ENCODE measurements around the gene IRF2BPL.

DNA sequence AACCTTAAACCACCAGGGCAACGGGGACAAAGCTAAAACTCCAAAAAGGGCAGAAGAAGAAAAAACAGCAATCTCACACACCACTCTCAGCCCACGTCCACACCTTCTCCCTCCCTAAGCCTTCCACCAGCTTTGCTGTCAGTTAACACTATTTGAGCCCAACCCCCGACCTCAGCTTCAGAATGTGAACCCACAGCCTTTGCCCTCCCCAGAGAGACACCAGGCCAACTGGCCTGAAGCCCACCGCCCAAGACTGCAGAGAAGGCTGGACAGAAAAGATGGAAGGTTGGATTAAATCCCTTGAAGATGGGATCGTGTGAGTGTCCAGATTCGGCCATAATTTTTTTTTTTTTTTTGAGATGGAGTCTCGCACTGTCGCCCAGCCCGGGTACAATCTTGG is 22.4 kb downstream of the IRF2BPL start:
- TF ChIP-seq, protein P1, sequence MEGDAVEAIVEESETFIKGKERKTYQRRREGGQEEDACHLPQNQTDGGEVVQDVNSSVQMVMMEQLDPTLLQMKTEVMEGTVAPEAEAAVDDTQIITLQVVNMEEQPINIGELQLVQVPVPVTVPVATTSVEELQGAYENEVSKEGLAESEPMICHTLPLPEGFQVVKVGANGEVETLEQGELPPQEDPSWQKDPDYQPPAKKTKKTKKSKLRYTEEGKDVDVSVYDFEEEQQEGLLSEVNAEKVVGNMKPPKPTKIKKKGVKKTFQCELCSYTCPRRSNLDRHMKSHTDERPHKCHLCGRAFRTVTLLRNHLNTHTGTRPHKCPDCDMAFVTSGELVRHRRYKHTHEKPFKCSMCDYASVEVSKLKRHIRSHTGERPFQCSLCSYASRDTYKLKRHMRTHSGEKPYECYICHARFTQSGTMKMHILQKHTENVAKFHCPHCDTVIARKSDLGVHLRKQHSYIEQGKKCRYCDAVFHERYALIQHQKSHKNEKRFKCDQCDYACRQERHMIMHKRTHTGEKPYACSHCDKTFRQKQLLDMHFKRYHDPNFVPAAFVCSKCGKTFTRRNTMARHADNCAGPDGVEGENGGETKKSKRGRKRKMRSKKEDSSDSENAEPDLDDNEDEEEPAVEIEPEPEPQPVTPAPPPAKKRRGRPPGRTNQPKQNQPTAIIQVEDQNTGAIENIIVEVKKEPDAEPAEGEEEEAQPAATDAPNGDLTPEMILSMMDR (IDR thresholded peaks at IDR 0.05): no peak
- TF ChIP-seq EZH2 (IDR thresholded peaks at IDR 0.05) (no peak), EZH2phosphoT487 (IDR thresholded peaks at IDR 0.05) (no peak)
